Sigmoid colon (tissue), 7 donors: ENCODE measurements around the gene GPR33. TPM values are rescaled to one million over a fixed set of nuclear protein-coding genes. Genes with fewer than 3 reads are reported as not detected.

ENCODE experiments used
- DNase-seq: peaks from one replicate; pipeline ENCODE4 v3.0.0-alpha.2; 2019
- H3K27ac ChIP-seq, 4 donors: fragments of 200-600 bp; sonication (generic); one replicate each; pipeline ENCODE4 v1.5.1; 2016 to 2019; ENCODE audit warnings: mild to moderate bottlenecking in 1 of 4
- H3K27me3 ChIP-seq, 3 donors: fragments of 200-600 bp; sonication (generic); one replicate each; pipeline ENCODE4 v1.5.1; 2019; ENCODE audit warnings: mild to moderate bottlenecking in 1 of 3
- H3K36me3 ChIP-seq, 4 donors: fragments of 200-600 bp; sonication (generic); one replicate each; pipeline ENCODE4 v1.5.1; 2016 to 2019
- H3K4me1 ChIP-seq, 4 donors: fragments of 200-600 bp; sonication (generic); one replicate each; pipeline ENCODE4 v1.5.1; 2017 to 2019
- H3K4me3 ChIP-seq, 4 donors: fragments of 200-600 bp; sonication (generic); one replicate each; pipeline ENCODE4 v1.5.1; 2017 to 2019; ENCODE audit warnings: mild to moderate bottlenecking in 2 of 4, moderate library complexity in 1 of 4
- H3K9me3 ChIP-seq, 4 donors: fragments of 200-600 bp in 3 of 4; sonication (generic) in 3 of 4; one replicate each; pipeline versions ENCODE4 v1.5.1 to v1.6.1; 2013 to 2019
- CTCF ChIP-seq, 4 experiments: fragments of 450-650 bp in 3 of 4; fragments of 200-600 bp in 1 of 4; IDR thresholded peaks; one replicate each; pipeline ENCODE4 v1.5.1; 2016 to 2019; ENCODE audit warnings: antibody characterized with exemption in 4 of 4, mild to moderate bottlenecking in 3 of 4, moderate library complexity in 2 of 4
- EP300 ChIP-seq, 4 donors: sonication (generic); formaldehyde crosslinking; IDR thresholded peaks; one replicate each; pipeline ENCODE4 v1.6.1; 2017; ENCODE audit warnings: antibody characterized with exemption in 4 of 4
- POLR2A ChIP-seq, 2 donors: fragments of 450-650 bp; IDR thresholded peaks; one replicate each; pipeline ENCODE4 v1.6.1; 2016; ENCODE audit warnings: antibody characterized with exemption in 2 of 2, mild to moderate bottlenecking in 2 of 2, moderate library complexity in 2 of 2
- POLR2AphosphoS5 ChIP-seq, 4 donors: sonication (generic); formaldehyde crosslinking; IDR thresholded peaks; one replicate each; pipeline ENCODE4 v1.6.1; 2017; ENCODE audit warnings: antibody characterized with exemption in 4 of 4
- WGBS, 2 donors: extraction: QIAGEN DNeasy Blood & Tissue Kit; methylation state at CpG; one replicate each; pipeline ENCODE4 v1.1.7; 2013; 5-methylcytosine and 5-hydroxymethylcytosine counted together
- intact Hi-C: fragments of 100-400 bp; cut with DNase I; formaldehyde crosslinking; loops from one replicate; pipeline ENCODE4 v1.15.1; 2023
- polyA plus RNA-seq, 3 donors: library from polyadenylated mRNA; stranded (reverse); fragments of 200-250 nt; gene quantifications; one replicate each; pipeline ENCODE4 v1.2.3, GENCODE V29; 2013
- total RNA-seq, 4 donors: library from RNA; depleted of rRNA; stranded (reverse); fragments of >200 nt; gene quantifications; one replicate each; pipeline ENCODE4 v1.1.0, GENCODE V29; 2016
- donor health status: healthy with polysubstance abuse.
- donor health status: Bipolar disorder and iron deficiency.
- donor health status: healthy.

Gene GPR33
- total and polyA plus RNA-seq, 7 donors = not detected

GRCh38 chr14:31527546-31527945, 39.7 kb upstream of the GPR33 start:
- DNase-seq = no peak
- Histone ChIP-seq H3K4me1 (no peaks in the 10 kb centered on the region), H3K36me3 (no peaks in the 10 kb centered on the region), H3K4me3 (no peak overlapping the region), H3K9me3 (peaks cover 0 to 4% (median 0%) of the 10 kb centered on the region in 4 donors), H3K27me3 (no peaks in the 10 kb centered on the region), H3K27ac (no peak overlapping the region)
- TF ChIP-seq POLR2A (IDR thresholded peaks at IDR 0.05) (no peak), CTCF (IDR thresholded peaks at IDR 0.05) (no peak), EP300 (IDR thresholded peaks at IDR 0.05) (no peak), POLR2AphosphoS5 (IDR thresholded peaks at IDR 0.05) (no peak)
- WGBS, 2 donors = 90 to 91% methylated on average over 8 of the region's 8 CpGs
- intact Hi-C loops = no loop called here

GRCh38 chr14:31527087-31527486, 39.2 kb upstream of the GPR33 start:
- Histone ChIP-seq H3K36me3 (no peaks in the 10 kb centered on the region), H3K4me1 (no peaks in the 10 kb centered on the region), H3K9me3 (peaks cover 0 to 4% (median 0%) of the 10 kb centered on the region in 4 donors), H3K4me3 (no peak overlapping the region), H3K27ac (no peak overlapping the region), H3K27me3 (no peaks in the 10 kb centered on the region)
- 97 to 98% methylated on average over 33 of the region's 33 CpGs for WGBS, 2 donors
- TF ChIP-seq CTCF (IDR thresholded peaks at IDR 0.05) = no peak
- TF ChIP-seq POLR2A (IDR thresholded peaks at IDR 0.05) = no peak
- TF ChIP-seq EP300 (IDR thresholded peaks at IDR 0.05) = no peak
- no peak for TF ChIP-seq POLR2AphosphoS5 (IDR thresholded peaks at IDR 0.05)
- intact Hi-C loops = no loop called here
- DNase-seq = no peak

GRCh38 chr14:31510855-31511254, 23.0 kb upstream of the GPR33 start:
- no peaks in the 10 kb centered on the region for H3K9me3 ChIP-seq
- H3K36me3 ChIP-seq = no peaks in the 10 kb centered on the region
- intact Hi-C loops = loop anchor here (5.0 kb wide), 1 partner anchor 741 kb away; no protein-coding TSS in a partner anchor
- no peak overlapping the region for H3K4me3 ChIP-seq
- no peaks in the 10 kb centered on the region for H3K27me3 ChIP-seq
- TF ChIP-seq EP300 (IDR thresholded peaks at IDR 0.05) (no peak), POLR2A (IDR thresholded peaks at IDR 0.05) (no peak), CTCF (IDR thresholded peaks at IDR 0.05) (no peak), POLR2AphosphoS5 (IDR thresholded peaks at IDR 0.05) (no peak)
- 97 to 100% methylated on average over 1 of the region's 1 CpG for WGBS, 2 donors
- peaks cover 0 to 12% (median 6%) of the 10 kb centered on the region in 4 donors for H3K4me1 ChIP-seq
- H3K27ac ChIP-seq = no peak overlapping the region
- no peak for DNase-seq

- H3K9me3 ChIP-seq = no peaks in the 10 kb centered on the region
- H3K27ac ChIP-seq = no peak overlapping the region
- intact Hi-C loops = loop anchor here (5.0 kb wide), 1 partner anchor 742 kb away; no protein-coding TSS in a partner anchor
- no peak for TF ChIP-seq POLR2A (IDR thresholded peaks at IDR 0.05)
- peak; percentile 18 to 64 (median 54) for TF ChIP-seq CTCF (IDR thresholded peaks at IDR 0.05)
- TF ChIP-seq EP300 (IDR thresholded peaks at IDR 0.05) = no peak
- no peak for TF ChIP-seq POLR2AphosphoS5 (IDR thresholded peaks at IDR 0.05)
- no peak overlapping the region for H3K4me3 ChIP-seq
- H3K4me1 ChIP-seq = peaks cover 0 to 18% (median 12%) of the 10 kb centered on the region in 4 donors
- no peaks in the 10 kb centered on the region for H3K36me3 ChIP-seq
- no peak for DNase-seq
- no peaks in the 10 kb centered on the region for H3K27me3 ChIP-seq
These were observed 22.4 kb upstream of the GPR33 start for GRCh38 chr14:31510222-31510621.

- H3K27ac ChIP-seq = no peak overlapping the region
- no peak for DNase-seq
- H3K4me3 ChIP-seq = no peak overlapping the region
- intact Hi-C loops = loop anchor here (10.0 kb wide), 1 partner anchor 967 kb away; no protein-coding TSS in a partner anchor
- no peaks in the 10 kb centered on the region for H3K27me3 ChIP-seq
- H3K4me1 ChIP-seq = peaks cover 0 to 25% (median 18%) of the 10 kb centered on the region in 4 donors
- H3K36me3 ChIP-seq = no peaks in the 10 kb centered on the region
- TF ChIP-seq EP300 (IDR thresholded peaks at IDR 0.05) (no peak), POLR2A (IDR thresholded peaks at IDR 0.05) (no peak), CTCF (IDR thresholded peaks at IDR 0.05) (no peak), POLR2AphosphoS5 (IDR thresholded peaks at IDR 0.05) (no peak)
- H3K9me3 ChIP-seq = no peaks in the 10 kb centered on the region
- WGBS, 2 donors = 62 to 75% methylated on average over 5 of the region's 5 CpGs
These were observed 20.3 kb upstream of the GPR33 start for GRCh38 chr14:31508135-31508534.
